Measurements from ENCODE around the gene WDR74.
"Not testable (repeated sequence)": the region's sequence is repeated elsewhere in the genome, so short reads cannot be mapped to it uniquely, and the experiment has no call there.

Gene WDR74

GRCh38 chr11:62876712-62877111 is 37.3 kb upstream of the WDR74 start:
- no peak overlapping the region for H3K4me3 ChIP-seq (ENCODE audit: low read length)
- no peak overlapping the region for H2AFZ ChIP-seq (ENCODE audit: low read depth, low read length)
- H3K27me3 ChIP-seq (ENCODE audit: insufficient read depth, low read length), result no peaks in the 10 kb centered on the region
- peaks cover 16% of the 10 kb centered on the region for H3K4me1 ChIP-seq (ENCODE audit: insufficient read depth, low read length)
- peaks cover 13% of the 10 kb centered on the region for H3K36me3 ChIP-seq (ENCODE audit: insufficient read depth, low read length)
- no peaks in the 10 kb centered on the region for H3K9me3 ChIP-seq (ENCODE audit: low read length)

- no peaks in the 10 kb centered on the region for H3K9me3 ChIP-seq (ENCODE audit: low read length)
- no peaks in the 10 kb centered on the region for H3K27me3 ChIP-seq (ENCODE audit: insufficient read depth, low read length)
- H3K36me3 ChIP-seq (ENCODE audit: insufficient read depth, low read length), result peaks cover 20% of the 10 kb centered on the region
- no peak overlapping the region for H3K4me3 ChIP-seq (ENCODE audit: low read length)
- H3K4me1 ChIP-seq (ENCODE audit: insufficient read depth, low read length), result peaks cover 14% of the 10 kb centered on the region
- H2AFZ ChIP-seq (ENCODE audit: low read depth, low read length), result no peak overlapping the region
These were observed 36.5 kb upstream of the WDR74 start for GRCh38 chr11:62875698-62876478.

- Histone ChIP-seq H3K27me3 (ENCODE audit: insufficient read depth, low read length) (no peaks in the 10 kb centered on the region), H2AFZ (ENCODE audit: low read depth, low read length) (no peak overlapping the region), H3K36me3 (ENCODE audit: insufficient read depth, low read length) (peaks cover 20% of the 10 kb centered on the region), H3K4me1 (ENCODE audit: insufficient read depth, low read length) (peaks cover 7% of the 10 kb centered on the region), H3K9me3 (ENCODE audit: low read length) (no peaks in the 10 kb centered on the region), H3K4me3 (ENCODE audit: low read length) (no peak overlapping the region)
These were observed 35.5 kb upstream of the WDR74 start for GRCh38 chr11:62874851-62875250.

GRCh38 chr11:62865635-62866034 is 26.2 kb upstream of the WDR74 start:
- H3K27me3 ChIP-seq (ENCODE audit: insufficient read depth, low read length), result no peaks in the 10 kb centered on the region

GRCh38 chr11:62863687-62864335 is 24.4 kb upstream of the WDR74 start:
- Histone ChIP-seq H3K4me3 (ENCODE audit: low read length) (no peak overlapping the region), H2AFZ (ENCODE audit: low read depth, low read length) (no peak overlapping the region), H3K9me3 (ENCODE audit: low read length) (no peaks in the 10 kb centered on the region), H3K27me3 (ENCODE audit: insufficient read depth, low read length) (no peaks in the 10 kb centered on the region), H3K36me3 (ENCODE audit: insufficient read depth, low read length) (peaks cover 7% of the 10 kb centered on the region), H3K4me1 (ENCODE audit: insufficient read depth, low read length) (peaks cover 2% of the 10 kb centered on the region)

More at GRCh38 chr11:62865635-62866034, 26.2 kb upstream of the WDR74 start:
- Histone ChIP-seq H2AFZ (ENCODE audit: low read depth, low read length) (no peak overlapping the region), H3K4me3 (ENCODE audit: low read length) (no peak overlapping the region), H3K4me1 (ENCODE audit: insufficient read depth, low read length) (peaks cover 2% of the 10 kb centered on the region), H3K36me3 (ENCODE audit: insufficient read depth, low read length) (peaks cover 7% of the 10 kb centered on the region), H3K9me3 (ENCODE audit: low read length) (no peaks in the 10 kb centered on the region)

GRCh38 chr11:62861564-62862192 is 22.3 kb upstream of the WDR74 start:
- H2AFZ ChIP-seq (ENCODE audit: low read depth, low read length); H3K36me3 ChIP-seq (ENCODE audit: insufficient read depth, low read length); H3K4me3 ChIP-seq (ENCODE audit: low read length): not testable (repeated sequence)

GRCh38 chr11:62860835-62861563 is 21.6 kb upstream of the WDR74 start:
- peaks cover 17% of the 10 kb centered on the region for H3K4me1 ChIP-seq (ENCODE audit: insufficient read depth, low read length)
- H3K4me3 ChIP-seq (ENCODE audit: low read length), result no peak overlapping the region
- peaks cover 7% of the 10 kb centered on the region for H3K36me3 ChIP-seq (ENCODE audit: insufficient read depth, low read length)
- no peaks in the 10 kb centered on the region for H3K27me3 ChIP-seq (ENCODE audit: insufficient read depth, low read length)
- H3K9me3 ChIP-seq (ENCODE audit: low read length), result no peaks in the 10 kb centered on the region
- H2AFZ ChIP-seq (ENCODE audit: low read depth, low read length), result no peak overlapping the region

More at GRCh38 chr11:62861564-62862192, 22.3 kb upstream of the WDR74 start:
- not testable (repeated sequence) for H3K9me3 ChIP-seq (ENCODE audit: low read length); H3K27me3 ChIP-seq (ENCODE audit: insufficient read depth, low read length)
- peaks cover 17% of the 10 kb centered on the region for H3K4me1 ChIP-seq (ENCODE audit: insufficient read depth, low read length)

GRCh38 chr11:62859281-62859703 is 19.9 kb upstream of the WDR74 start:
- not testable (repeated sequence) for H2AFZ ChIP-seq (ENCODE audit: low read depth, low read length); H3K9me3 ChIP-seq (ENCODE audit: low read length); H3K27me3 ChIP-seq (ENCODE audit: insufficient read depth, low read length); H3K4me3 ChIP-seq (ENCODE audit: low read length)
- Histone ChIP-seq H3K4me1 (ENCODE audit: insufficient read depth, low read length) (peaks cover 20% of the 10 kb centered on the region), H3K36me3 (ENCODE audit: insufficient read depth, low read length) (peaks cover 16% of the 10 kb centered on the region)

GRCh38 chr11:62858201-62858600 is 18.8 kb upstream of the WDR74 start:
- no peaks in the 10 kb centered on the region for H3K9me3 ChIP-seq (ENCODE audit: low read length)
- peaks cover 20% of the 10 kb centered on the region for H3K36me3 ChIP-seq (ENCODE audit: insufficient read depth, low read length)
- peaks cover 31% of the 10 kb centered on the region for H3K4me1 ChIP-seq (ENCODE audit: insufficient read depth, low read length)
- H3K27me3 ChIP-seq (ENCODE audit: insufficient read depth, low read length), result no peaks in the 10 kb centered on the region
- no peak overlapping the region for H2AFZ ChIP-seq (ENCODE audit: low read depth, low read length)
- H3K4me3 ChIP-seq (ENCODE audit: low read length), result no peak overlapping the region

GRCh38 chr11:62857541-62857982 is 18.2 kb upstream of the WDR74 start:
- Histone ChIP-seq H3K9me3 (ENCODE audit: low read length) (no peaks in the 10 kb centered on the region), H3K36me3 (ENCODE audit: insufficient read depth, low read length) (peaks cover 26% of the 10 kb centered on the region), H2AFZ (ENCODE audit: low read depth, low read length) (no peak overlapping the region), H3K4me3 (ENCODE audit: low read length) (peak overlapping the region; percentile 94), H3K27me3 (ENCODE audit: insufficient read depth, low read length) (no peaks in the 10 kb centered on the region), H3K4me1 (ENCODE audit: insufficient read depth, low read length) (peaks cover 36% of the 10 kb centered on the region)

GRCh38 chr11:62856333-62856895 is 17.0 kb upstream of the WDR74 start:
- H3K9me3 ChIP-seq (ENCODE audit: low read length), result no peaks in the 10 kb centered on the region
- no peaks in the 10 kb centered on the region for H3K27me3 ChIP-seq (ENCODE audit: insufficient read depth, low read length)
- H3K4me3 ChIP-seq (ENCODE audit: low read length), result peak overlapping the region; percentile 94
- peaks cover 36% of the 10 kb centered on the region for H3K36me3 ChIP-seq (ENCODE audit: insufficient read depth, low read length)
- peak overlapping the region; percentile 56 for H2AFZ ChIP-seq (ENCODE audit: low read depth, low read length)
- H3K4me1 ChIP-seq (ENCODE audit: insufficient read depth, low read length), result peaks cover 34% of the 10 kb centered on the region

- H3K9me3 ChIP-seq (ENCODE audit: low read length), result no peaks in the 10 kb centered on the region
- H3K4me1 ChIP-seq (ENCODE audit: insufficient read depth, low read length), result peaks cover 34% of the 10 kb centered on the region
- H3K4me3 ChIP-seq (ENCODE audit: low read length), result peak overlapping the region; percentile 94
- H3K27me3 ChIP-seq (ENCODE audit: insufficient read depth, low read length), result no peaks in the 10 kb centered on the region
- peak overlapping the region; percentile 56 for H2AFZ ChIP-seq (ENCODE audit: low read depth, low read length)
- peaks cover 36% of the 10 kb centered on the region for H3K36me3 ChIP-seq (ENCODE audit: insufficient read depth, low read length)
These were observed 16.4 kb upstream of the WDR74 start for GRCh38 chr11:62855571-62856332.
